HG02840 (cell line): Measurements from ENCODE around the gene REEP1.

Experiments
- ATAC-seq: cut with Tn5 transposase; IDR thresholded peaks from one replicate; pipeline ENCODE4 v1.9.1; 2021; ENCODE audit warnings: mild to moderate bottlenecking, moderate library complexity, moderate number of reproducible peaks; ENCODE audit not compliant: unreplicated experiment, low FRiP score

The REEP1 gene, protein sequence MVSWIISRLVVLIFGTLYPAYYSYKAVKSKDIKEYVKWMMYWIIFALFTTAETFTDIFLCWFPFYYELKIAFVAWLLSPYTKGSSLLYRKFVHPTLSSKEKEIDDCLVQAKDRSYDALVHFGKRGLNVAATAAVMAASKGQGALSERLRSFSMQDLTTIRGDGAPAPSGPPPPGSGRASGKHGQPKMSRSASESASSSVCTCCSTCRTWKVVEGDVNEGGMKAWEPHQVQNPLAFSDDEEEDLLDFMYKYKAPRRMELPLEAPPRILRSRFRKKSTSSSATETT

GRCh38 chr2:86337244-86337835 lies at the start of gene REEP1:
TSS of gene REEP1 (minus strand) at chr2:86337626. CDS start at chr2:86337510, 116 bp downstream.
- ATAC-seq, result no peak

- no peak for ATAC-seq
Measured at GRCh38 chr2:86383844-86384243, 46.4 kb upstream of the REEP1 start.

DNA sequence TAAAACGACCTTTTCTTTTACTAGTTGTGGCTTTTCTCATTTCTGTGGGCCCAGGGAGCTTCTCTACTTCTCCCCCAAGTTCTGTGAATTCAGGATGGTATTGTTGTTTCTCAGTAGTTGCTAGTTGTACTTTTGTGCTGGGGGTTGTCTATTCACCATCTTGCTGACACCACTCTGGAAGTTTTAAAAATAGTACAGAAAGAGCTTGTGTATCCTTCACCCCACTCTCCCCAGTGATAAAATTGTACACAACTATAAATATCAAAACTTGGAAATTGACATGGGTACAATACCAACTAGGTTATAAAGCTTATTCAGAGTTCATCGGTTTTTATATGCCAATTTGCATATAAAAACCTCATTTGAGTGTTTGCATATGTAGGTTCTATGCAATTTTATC lies 45.3 kb upstream of the REEP1 start:
- no peak for ATAC-seq

- ATAC-seq, result no peak
Measured at GRCh38 chr2:86382108-86382507, 44.7 kb upstream of the REEP1 start.

GRCh38 chr2:86378469-86378868 lies 41.0 kb upstream of the REEP1 start:
- ATAC-seq, result no peak

DNA sequence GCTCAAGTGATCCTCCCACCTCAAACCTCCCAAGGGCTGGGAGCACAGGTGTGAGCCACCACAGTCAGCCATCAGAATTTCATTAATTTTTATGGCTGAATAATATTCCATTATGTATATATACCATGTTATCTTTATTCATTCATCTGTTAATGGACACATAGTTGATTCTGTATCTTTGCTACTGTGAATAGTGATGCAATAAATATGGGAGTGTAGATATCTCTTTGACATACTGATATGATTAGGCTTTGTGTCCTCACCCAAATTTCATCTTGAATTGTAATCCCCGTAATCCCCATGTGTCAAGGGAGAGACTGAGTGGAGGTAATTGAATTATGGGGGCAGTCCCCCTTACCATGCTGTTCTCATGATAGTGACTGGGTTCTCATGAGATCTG lies 38.2 kb upstream of the REEP1 start:
- ATAC-seq, result no peak

- ATAC-seq, result no peak
Measured at GRCh38 chr2:86372641-86373502, 35.4 kb upstream of the REEP1 start.

DNA sequence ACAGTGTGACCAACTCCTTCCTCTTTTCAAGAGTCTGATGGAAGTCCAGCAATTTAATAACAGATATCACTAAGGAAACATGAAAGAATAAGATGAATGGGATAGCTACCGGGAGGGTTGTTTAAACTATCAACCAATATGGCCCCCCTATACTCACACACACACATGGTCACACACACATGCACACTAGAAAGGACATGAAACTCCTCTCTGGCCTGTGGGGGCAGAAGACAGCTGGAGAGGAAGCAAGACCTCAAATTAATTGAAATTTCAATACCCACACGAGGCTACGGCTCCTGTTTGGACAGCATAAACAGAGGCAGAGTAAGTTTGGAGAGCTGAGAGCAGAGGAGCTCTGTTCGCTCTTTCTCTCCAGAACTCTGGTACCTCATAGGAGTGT lies 34.7 kb upstream of the REEP1 start:
- no peak for ATAC-seq

DNA sequence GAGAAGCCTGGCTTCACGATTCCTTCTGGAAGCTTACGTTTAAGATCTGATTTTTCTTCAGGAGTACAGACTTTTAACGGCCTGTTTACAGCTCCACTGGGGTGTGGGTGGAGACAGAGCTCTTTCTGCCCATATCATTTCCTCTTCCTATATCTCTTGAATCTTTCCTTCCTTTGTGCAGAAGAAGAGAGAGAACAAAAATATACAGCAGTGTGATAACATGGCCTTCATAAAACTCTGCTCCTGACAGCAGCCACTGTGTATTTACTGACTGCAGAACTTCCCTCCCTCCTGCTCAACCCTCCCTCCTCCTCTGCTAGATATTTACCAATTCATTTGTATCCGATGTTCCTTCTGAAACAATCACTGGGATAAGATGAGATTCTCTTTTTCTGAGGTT lies 34.1 kb upstream of the REEP1 start:
- ATAC-seq, result no peak

DNA sequence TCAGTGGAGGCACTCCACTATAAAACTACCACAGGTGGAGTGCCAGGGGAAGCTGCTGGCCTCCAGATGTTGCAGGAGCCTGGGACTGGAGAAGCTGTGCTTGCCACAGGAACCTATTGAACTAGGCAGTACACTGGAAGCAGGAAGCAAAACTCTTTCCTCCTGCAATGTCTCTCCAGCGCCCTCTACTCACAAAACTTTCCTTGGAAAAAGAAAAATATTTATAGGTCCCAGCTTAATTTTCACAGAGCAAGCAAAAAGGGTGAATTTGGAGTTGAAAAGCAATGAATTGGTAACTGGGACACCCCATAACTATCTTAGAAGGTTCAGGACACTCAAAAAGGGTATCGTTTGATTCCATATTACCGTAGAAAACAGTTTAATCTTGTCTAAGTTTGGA lies 33.2 kb upstream of the REEP1 start:
- no peak for ATAC-seq

DNA sequence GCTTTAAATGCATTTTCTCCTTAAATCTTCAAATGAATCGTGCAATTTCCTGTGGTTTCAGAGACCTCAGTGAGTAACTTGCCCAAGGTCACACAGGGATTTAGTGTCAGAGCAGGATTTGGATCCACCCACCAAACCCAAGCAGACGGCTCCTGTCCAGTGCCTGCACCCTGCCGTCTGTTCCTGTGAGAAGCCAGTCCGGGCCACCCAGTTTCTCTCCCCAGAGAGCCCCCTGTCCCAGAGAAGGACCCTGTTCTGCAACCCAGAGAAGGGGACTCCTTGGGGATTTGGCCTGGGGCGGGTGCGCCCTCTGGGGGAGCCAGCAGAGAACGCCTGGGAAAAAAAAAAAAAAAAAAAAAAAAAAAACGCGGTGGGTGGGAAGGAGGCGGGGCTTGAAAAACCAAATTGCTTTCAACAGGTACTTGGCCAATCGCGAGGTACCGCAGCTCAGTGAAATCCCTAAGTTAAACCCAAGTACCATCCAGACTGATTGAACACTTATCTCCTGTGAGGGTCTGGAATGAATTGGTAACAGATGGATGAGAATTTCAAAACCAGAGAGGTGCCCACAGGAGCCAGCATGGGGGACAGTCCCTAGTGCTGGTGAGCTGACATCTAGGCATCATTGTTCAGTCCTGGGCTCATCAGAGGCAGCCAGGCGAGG lies 30.9 kb upstream of the REEP1 start:
- no peak for ATAC-seq

DNA sequence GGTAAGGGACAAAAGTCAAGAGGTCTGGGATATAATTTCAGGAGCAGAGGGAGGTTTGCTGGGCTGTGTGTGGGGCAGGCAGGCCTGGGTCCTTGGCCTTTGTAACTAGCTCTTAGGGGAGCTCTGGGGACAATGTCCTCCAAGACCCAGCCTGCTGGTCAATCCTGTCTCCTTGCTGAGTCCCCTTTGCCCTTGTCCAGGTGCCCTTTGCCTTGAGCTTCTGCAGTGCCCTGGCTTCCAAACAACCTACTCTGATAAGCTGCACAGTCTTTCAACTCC lies 30.0 kb upstream of the REEP1 start:
- no peak for ATAC-seq

GRCh38 chr2:86366651-86367498 lies 29.4 kb upstream of the REEP1 start:
- no peak for ATAC-seq

DNA sequence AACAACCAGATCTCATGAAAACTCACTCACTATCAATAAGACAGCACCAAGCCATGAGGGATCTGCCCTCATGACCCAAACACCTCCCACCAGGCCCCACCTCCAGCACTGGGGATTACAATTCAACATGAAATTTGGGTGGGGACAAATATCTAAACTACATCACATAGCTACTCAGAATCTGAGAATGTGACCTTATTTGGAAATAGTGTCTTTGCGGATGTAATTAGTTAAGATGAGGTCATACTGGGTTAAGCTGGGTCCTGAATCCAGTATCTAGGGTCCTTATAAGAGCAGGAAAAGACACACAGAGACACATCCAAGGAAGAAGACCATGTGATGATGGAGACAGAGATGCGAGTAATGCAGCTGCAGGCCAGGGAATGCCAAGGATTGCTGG lies 27.5 kb upstream of the REEP1 start:
- ATAC-seq, result no peak

DNA sequence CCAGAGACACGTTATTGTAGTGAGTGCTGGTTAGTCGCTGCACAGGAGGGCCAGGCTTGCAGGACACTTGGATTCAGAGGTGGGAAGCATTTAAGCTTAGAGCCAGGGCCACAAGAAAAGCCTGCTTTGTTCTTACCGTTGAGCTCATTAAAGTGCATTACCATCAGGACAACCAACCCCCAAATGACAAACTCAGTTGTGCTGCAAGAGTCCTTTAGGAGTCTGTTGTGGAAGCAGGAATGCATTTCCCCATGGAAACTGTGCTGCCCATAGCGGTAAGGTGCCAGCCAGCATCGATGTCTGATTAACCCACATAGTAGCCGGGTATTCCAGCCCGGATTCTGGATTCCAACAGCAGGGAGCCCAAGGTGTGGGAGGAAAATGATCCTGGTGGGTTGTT lies 23.4 kb upstream of the REEP1 start:
- ATAC-seq, result no peak

DNA sequence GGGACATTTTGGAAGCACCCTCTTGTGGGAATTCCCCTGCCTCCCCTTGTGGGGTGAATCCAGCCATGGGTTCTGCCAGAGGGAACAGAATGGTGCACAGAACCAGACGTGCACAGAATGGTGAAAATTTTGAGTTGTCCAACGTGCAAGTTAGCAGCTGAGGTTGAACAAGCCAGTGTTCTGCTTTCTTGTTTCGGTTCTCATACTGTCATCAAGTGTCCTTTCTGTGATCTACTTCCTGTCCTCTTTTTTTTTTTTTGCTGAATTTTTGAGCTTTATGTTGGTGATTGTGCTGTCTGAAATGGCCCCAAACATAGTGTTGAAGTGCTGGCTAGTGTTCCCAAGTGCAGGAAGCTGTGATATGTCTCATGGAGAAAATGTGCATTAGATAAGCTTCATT lies 21.5 kb upstream of the REEP1 start:
- no peak for ATAC-seq

GRCh38 chr2:86357392-86357963 lies 20.1 kb upstream of the REEP1 start:
- no peak for ATAC-seq

DNA sequence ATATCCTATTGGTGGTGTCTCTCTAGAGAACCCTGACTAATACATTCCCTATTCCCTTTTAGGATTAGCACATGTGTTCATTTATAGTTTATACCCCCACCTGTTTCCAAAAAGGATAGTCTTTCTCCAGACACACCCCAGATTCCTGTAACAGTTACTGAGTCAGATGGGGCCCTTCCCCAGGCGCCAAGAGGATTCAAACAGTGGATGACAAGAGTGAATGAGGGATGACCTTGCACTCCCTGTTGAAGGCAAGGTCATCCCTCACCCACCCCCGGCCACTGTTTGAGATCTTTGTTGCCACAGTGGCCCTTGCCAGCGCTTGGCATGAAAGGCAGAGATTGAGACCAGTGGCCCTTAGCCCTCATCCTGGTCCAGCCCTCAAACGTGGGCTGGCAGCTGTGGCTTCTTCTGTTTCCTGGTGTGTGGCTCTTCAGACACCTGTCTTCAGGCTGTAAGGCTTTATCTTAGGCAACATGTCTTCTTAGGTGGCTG lies 15.3 kb upstream of the REEP1 start:
- no peak for ATAC-seq

GRCh38 chr2:86352137-86352726 lies 14.8 kb upstream of the REEP1 start:
- ATAC-seq, result no peak
